ENCODE results near the gene SUMO4. TPM values are rescaled to one million over a fixed set of nuclear protein-coding genes. Genes with fewer than 3 reads are reported as not detected.

SUMO4 gene
- polyA plus RNA-seq (2012; rRNA removed), result not detected in 2 replicates
- not detected in 2 replicates for polyA plus RNA-seq (2012; cell fraction: cytosol; rRNA removed)
- polyA plus RNA-seq (2012; cell fraction: nucleus; rRNA removed), result 0.11 and 0.38 TPM in 2 replicates

DNA sequence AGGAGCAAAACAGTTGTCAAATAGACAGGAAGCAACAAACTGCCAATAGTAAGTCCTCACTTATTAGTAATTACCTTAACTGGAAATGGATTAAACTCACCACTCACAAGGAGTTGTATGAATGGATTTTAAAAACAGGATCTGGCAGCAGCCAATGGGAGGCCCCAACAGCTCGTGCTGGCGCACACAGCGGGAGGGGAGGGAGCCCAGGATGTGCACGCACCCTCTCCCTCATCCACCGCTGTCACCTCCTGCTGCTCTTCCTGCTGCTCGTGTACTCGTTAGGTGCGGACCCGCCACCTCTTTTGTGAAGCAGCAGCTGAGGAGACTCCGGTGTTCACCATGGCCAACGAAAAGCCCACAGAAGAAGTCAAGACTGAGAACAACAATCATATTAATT lies at the start of gene SUMO4:
Gene SUMO4, plus strand, starts transcription at position 213 of the 400 bp plus-strand sequence. Its CDS starts 130 bp downstream, at position 343.
- no peak for DNase-seq
- H3K9ac ChIP-seq, result no peak within 1 kb of the TSS
- no peak within 1 kb of the TSS for H3K27ac ChIP-seq (ENCODE audit: low read depth in 2 of 2, low read length in 1 of 2)
- no peak within 1 kb of the TSS for H3K4me2 ChIP-seq
- ChIA-PET CTCF (no interaction called here), POLR2A (no interaction called here)
- TF ChIP-seq TAF1 (IDR thresholded peaks at IDR 0.05; ENCODE audit: borderline replicate concordance, low read depth, low read length) (no peak), RFX5 (IDR thresholded peaks at IDR 0.05; ENCODE audit: low read length) (no peak)
- H4K20me1 ChIP-seq (ENCODE audit: insufficient read depth), result 0 out of 2 replicates have a peak, but pooled peaks cover 3% of the 10 kb centered on the region
- no peaks in the 10 kb centered on the region for H3K9me3 ChIP-seq
- H3F3A ChIP-seq (replicated peaks; ENCODE audit: insufficient read depth), result peaks cover 4% of the 10 kb centered on the region
- H3K27me3 ChIP-seq (ENCODE audit: insufficient read depth), result no peaks in the 10 kb centered on the region
- no peak within 1 kb of the TSS for H2AFZ ChIP-seq (ENCODE audit: low read depth)
- peaks cover 65 to 93% of the 10 kb centered on the region in 2 experiments for H3K36me3 ChIP-seq (replicated peaks in 1 of 2; ENCODE audit: control insufficient read depth in 1 of 2, insufficient read depth in 2 of 2, low read length in 1 of 2)
- H3K9me2 ChIP-seq, result no peaks in the 10 kb centered on the region
- H3K4me3 ChIP-seq (ENCODE audit: low read depth in 2 of 2, low read length in 1 of 2), result no peak within 1 kb of the TSS
- WGBS (ENCODE audit: low lambda C conversion rate), result 99% methylated on average over 9 of the region's 11 CpGs
- peaks cover 31% of the 10 kb centered on the region for H3K79me2 ChIP-seq (ENCODE audit: insufficient read depth)
- no peaks in the 10 kb centered on the region; a peak in 2 of 4 replicates for H3K4me1 ChIP-seq (ENCODE audit: control insufficient read depth in 1 of 2, insufficient read depth in 2 of 2, low read depth in 1 of 2, low read length in 1 of 2)

DNA sequence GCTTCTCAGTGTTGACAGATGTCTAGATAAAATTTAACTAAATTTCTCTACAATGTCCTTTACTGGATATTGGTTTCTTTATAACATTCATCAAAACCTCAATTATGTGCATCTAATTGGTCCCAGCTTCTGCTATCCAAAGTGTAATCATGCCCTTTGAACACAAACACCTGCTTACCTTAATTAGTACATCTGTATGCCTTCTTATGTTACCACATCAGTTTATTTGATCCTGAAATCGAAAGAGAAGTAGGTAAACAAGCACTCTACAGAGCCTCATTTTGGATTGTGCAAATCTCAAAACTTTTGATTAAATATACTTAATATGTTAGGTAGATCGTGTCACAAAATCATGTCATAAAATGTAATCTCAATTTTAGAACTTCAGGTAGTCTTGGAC lies 46.1 kb upstream of the SUMO4 start:
- Histone ChIP-seq H3K9me3 (no peaks in the 10 kb centered on the region), H2AFZ (ENCODE audit: low read depth) (no peak overlapping the region), H3K4me2 (no peak overlapping the region), H3K36me3 (replicated peaks in 1 of 2; ENCODE audit: control insufficient read depth in 1 of 2, insufficient read depth in 2 of 2, low read length in 1 of 2) (peaks cover 2 to 14% of the 10 kb centered on the region in 2 experiments), H3K9me2 (no peaks in the 10 kb centered on the region), H3K4me1 (ENCODE audit: control insufficient read depth in 1 of 2, insufficient read depth in 2 of 2, low read depth in 1 of 2, low read length in 1 of 2) (no peaks in the 10 kb centered on the region), H3K27me3 (ENCODE audit: insufficient read depth) (no peaks in the 10 kb centered on the region), H3K4me3 (ENCODE audit: low read depth in 2 of 2, low read length in 1 of 2) (no peak overlapping the region), H3K79me2 (ENCODE audit: insufficient read depth) (peaks cover 100% of the 10 kb centered on the region), H3F3A (replicated peaks; ENCODE audit: insufficient read depth) (peaks cover 19% of the 10 kb centered on the region), H4K20me1 (ENCODE audit: insufficient read depth) (peaks cover 94% of the 10 kb centered on the region), H3K27ac (ENCODE audit: low read depth in 2 of 2, low read length in 1 of 2) (no peak overlapping the region), H3K9ac (no peak overlapping the region)
- TF ChIP-seq EZH2phosphoT487 (IDR thresholded peaks at IDR 0.05; ENCODE audit: borderline replicate concordance, low read depth), result no peak
- TF ChIP-seq, protein P1, sequence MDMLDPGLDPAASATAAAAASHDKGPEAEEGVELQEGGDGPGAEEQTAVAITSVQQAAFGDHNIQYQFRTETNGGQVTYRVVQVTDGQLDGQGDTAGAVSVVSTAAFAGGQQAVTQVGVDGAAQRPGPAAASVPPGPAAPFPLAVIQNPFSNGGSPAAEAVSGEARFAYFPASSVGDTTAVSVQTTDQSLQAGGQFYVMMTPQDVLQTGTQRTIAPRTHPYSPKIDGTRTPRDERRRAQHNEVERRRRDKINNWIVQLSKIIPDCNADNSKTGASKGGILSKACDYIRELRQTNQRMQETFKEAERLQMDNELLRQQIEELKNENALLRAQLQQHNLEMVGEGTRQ (IDR thresholded peaks at IDR 0.05; ENCODE audit: borderline replicate concordance, low read depth, low read length), result no peak
- TF ChIP-seq ZBTB33 (IDR thresholded peaks at IDR 0.05; ENCODE audit: borderline replicate concordance, low read depth), result no peak
- TF ChIP-seq GABPA (IDR thresholded peaks at IDR 0.05; ENCODE audit: low read depth), result no peak
- TF ChIP-seq TAF1 (IDR thresholded peaks at IDR 0.05; ENCODE audit: borderline replicate concordance, low read depth, low read length), result no peak
- no peak for TF ChIP-seq FOXM1 (IDR thresholded peaks at IDR 0.05; ENCODE audit: low read depth)
- TF ChIP-seq ELF1 (IDR thresholded peaks at IDR 0.05), result no peak
- 92% methylated on average over 2 of the region's 2 CpGs for WGBS (ENCODE audit: low lambda C conversion rate)
- POLR2A ChIA-PET, result no interaction called here
- CTCF ChIA-PET, result no interaction called here
- no peak for DNase-seq
